ENCODE results near the gene PTCD1. TPM values are rescaled to one million over a fixed set of nuclear protein-coding genes. Genes with fewer than 3 reads are reported as not detected.
A peak's percentile ranks its signal among the peaks of the same experiment; 100 is the strongest.

The PTCD1 gene
- total and polyA plus RNA-seq, 9 of the 15 experiments (the other 6 are each of a cell fraction or from before 2014, with no cell fraction given) = 0.46 to 17.1 (median 6.2) TPM

GRCh38 chr7:99472561-99473314, 34.1 kb upstream of the PTCD1 start, which contains the start of gene ZNF789 (continued):
- TF ChIP-seq FOXO4 (CRISPR knock-in tag; IDR thresholded peaks at IDR 0.05) = no peak
- peak; percentile 79; the same call in 1 of the 2 replicates for TF ChIP-seq PHB (CRISPR knock-in tag; IDR thresholded peaks at IDR 0.05)
- TF ChIP-seq TRIM24 (IDR thresholded peaks at IDR 0.05) = no peak
- no peak for TF ChIP-seq ZNF699 (CRISPR knock-in tag; IDR thresholded peaks at IDR 0.05; ENCODE audit: insufficient replicate concordance)
- TF ChIP-seq CHD1 (IDR thresholded peaks at IDR 0.05; ENCODE audit: low read length) = peak; percentile 73
- TF ChIP-seq DIDO1 (tag; IDR thresholded peaks at IDR 0.05; ENCODE audit: low read depth) = no peak
- TF ChIP-seq NONO (IDR thresholded peaks at IDR 0.05; ENCODE audit: low read depth in 2 of 2, low read length in 1 of 2) = no peak
- TF ChIP-seq MYC (IDR thresholded peaks at IDR 0.05; ENCODE audit: low read depth, low read length) = peak; percentile 87
- TF ChIP-seq MYC (CRISPR knock-in tag; IDR thresholded peaks at IDR 0.05; ENCODE audit: borderline replicate concordance, low read depth) = peak; percentile 82; the same call in 1 of the 2 replicates
- no peak for TF ChIP-seq MYBL2 (IDR thresholded peaks at IDR 0.05; ENCODE audit: low read depth)
- no peak for TF ChIP-seq MYBL2 (CRISPR knock-in tag; IDR thresholded peaks at IDR 0.05; ENCODE audit: borderline replicate concordance)
- TF ChIP-seq KHSRP (IDR thresholded peaks at IDR 0.05) = no peak
- TF ChIP-seq LCOR (CRISPR knock-in tag; IDR thresholded peaks at IDR 0.05) = no peak
- 0 out of 2 replicates have a peak, but pooled peaks have one; percentile 11 for TF ChIP-seq CC2D1A (IDR thresholded peaks at IDR 0.05)
- TF ChIP-seq CHD4 (IDR thresholded peaks at IDR 0.05; ENCODE audit: insufficient read depth, insufficient replicate concordance, low read depth, low read length, poor library complexity, severe bottlenecking) = no peak
- TF ChIP-seq NFATC3 (IDR thresholded peaks at IDR 0.05) = no peak
- no peak for TF ChIP-seq SETDB1 (IDR thresholded peaks at IDR 0.05; ENCODE audit: low read length)
- no peak for TF ChIP-seq PRPF4 (IDR thresholded peaks at IDR 0.05; ENCODE audit: insufficient read depth, low read depth, low read length, poor library complexity, severe bottlenecking)
- TF ChIP-seq FOXK2 (conservative IDR thresholded peaks at IDR 0.05 in 1 of 2, IDR thresholded peaks at IDR 0.05 in 1 of 2; ENCODE audit: low read depth in 2 of 2) = peak; percentile 9 to 79; a peak in 3 of 4 replicates
- no peak for TF ChIP-seq ZFP91 (CRISPR knock-in tag; IDR thresholded peaks at IDR 0.05)
- TF ChIP-seq NR0B1 (IDR thresholded peaks at IDR 0.05; ENCODE audit: partially characterized antibody) = no peak
- TF ChIP-seq ZNF217 (CRISPR knock-in tag; IDR thresholded peaks at IDR 0.05) = no peak
- peak; percentile 97 for TF ChIP-seq SAP30 (IDR thresholded peaks at IDR 0.05; ENCODE audit: borderline replicate concordance, insufficient read depth, low read depth, low read length, poor library complexity, severe bottlenecking)
